HS-5 (cell line): Measurements from ENCODE around the gene C17orf78.
"Not testable (repeated sequence)": the region's sequence is repeated elsewhere in the genome, so short reads cannot be mapped to it uniquely, and the experiment has no call there.

Experiments used
- DNase-seq: peaks from one replicate; pipeline ENCODE4 v3.0.0-alpha.2; 2012; ENCODE audit warnings: low read depth

Gene C17orf78

DNA sequence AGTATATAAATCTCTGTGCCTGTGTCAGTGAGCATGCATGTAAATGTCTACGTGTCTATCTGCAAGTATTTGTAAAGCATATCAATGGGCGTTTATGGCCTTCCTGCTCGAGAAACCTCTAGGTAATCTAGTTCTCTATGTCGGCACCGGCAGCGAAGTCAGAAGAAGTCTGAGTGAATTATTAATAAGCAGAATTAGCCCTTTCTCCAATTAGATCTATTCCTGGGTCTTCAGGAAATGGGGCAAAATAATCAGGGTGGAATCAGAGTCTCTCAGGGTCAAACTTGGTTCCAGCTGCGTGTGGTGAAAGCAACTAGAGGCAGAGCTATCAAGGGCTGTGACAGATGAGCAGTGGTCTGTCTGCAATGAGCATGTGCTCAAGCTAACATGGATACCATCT, at the start of gene C17orf78:
C17orf78 (plus strand) TSS at position 280 of the 400 bp plus-strand sequence; CDS start at position 388, 108 bp downstream.
- no peak for DNase-seq

- peak; percentile 48 for DNase-seq
These were observed 48.3 kb upstream of the C17orf78 start for GRCh38 chr17:37327341-37328090.

GRCh38 chr17:37338847-37339246, 36.9 kb upstream of the C17orf78 start:
- no peak for DNase-seq

GRCh38 chr17:37339321-37339720, 36.5 kb upstream of the C17orf78 start:
- DNase-seq: no peak

DNA sequence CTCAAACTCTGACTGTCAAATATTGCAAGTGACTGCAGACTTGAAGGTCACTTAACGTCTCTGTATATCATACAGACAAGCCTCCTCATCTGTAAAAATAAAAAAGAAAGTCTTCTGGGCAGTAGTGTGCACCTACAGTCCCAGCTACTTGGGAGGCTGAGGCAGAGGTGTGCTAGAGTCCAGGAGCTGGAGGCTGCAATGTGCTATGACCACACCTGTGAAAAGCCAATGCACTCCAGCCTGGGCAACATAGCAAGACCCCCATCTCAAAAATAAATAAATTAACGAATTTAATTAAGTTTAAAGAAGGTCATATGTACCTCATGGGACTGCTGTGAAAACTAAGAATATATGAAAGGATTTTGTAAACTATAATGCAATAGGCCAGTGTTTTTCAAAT, 35.0 kb upstream of the C17orf78 start:
- DNase-seq: no peak

DNA sequence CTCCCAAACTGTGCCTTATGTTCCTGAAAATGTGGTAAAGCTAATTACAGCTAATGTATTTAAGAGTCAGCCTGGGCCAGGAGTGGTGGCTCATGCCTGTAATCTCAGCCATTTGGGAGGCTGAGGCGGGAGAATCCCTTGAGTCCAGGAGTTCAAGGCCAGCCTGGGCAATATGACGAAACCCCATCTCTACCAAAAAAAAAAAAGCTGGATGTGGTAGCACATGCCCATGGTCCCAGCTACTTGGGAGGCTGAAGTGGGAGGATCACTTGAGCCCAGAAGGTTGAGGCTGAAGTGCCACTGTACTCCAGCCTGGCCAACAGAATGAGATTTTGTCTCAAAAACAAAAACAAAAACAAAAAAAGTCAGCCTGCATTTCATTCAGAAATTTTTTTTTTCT, 33.2 kb upstream of the C17orf78 start:
- no peak for DNase-seq

DNA sequence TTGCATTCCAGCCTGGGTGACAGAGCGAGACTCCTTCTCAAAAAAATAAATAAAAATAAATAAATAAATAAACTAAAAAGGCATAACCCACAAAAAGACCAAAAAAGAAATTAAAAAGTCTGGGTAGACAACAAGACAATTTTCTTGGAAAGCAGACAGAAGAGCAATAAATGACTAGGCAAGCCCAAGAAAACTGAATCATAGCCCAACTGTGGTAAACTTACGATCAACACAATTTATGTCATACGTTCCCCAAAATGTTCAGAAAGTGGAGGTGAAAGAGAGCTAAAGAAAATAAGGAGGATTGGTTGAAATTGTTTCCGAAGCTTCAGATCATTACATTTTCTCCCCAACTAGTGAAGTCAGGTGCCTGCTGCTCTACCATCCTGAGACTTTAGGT, 31.3 kb upstream of the C17orf78 start:
- DNase-seq: no peak

DNA sequence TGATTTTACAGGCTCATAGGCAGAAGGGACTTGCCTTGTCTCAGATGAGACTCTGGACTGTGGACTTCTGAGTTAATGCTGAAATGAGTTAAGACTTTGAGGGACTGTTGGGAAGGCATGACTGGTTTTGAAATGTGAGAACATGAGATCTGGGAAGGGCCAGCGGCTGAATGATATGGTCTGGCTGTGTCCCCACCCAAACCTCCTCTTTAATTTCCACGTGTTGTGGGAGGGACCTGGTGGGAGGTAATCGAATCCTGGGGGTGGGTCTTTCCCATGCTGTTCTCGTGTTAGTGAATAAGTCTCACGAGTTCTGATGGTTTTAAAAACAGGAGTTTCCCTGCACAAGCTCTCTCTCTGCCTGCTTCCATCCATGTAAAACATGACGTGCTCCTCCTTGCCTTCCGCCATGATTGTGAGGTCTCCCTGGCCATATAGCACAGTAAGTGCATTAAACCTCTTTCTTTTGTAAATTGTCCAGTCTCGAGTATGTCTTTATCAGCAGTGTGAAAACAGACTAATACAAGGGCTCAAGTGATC, 28.9 kb upstream of the C17orf78 start:
- DNase-seq: not testable (repeated sequence)

DNA sequence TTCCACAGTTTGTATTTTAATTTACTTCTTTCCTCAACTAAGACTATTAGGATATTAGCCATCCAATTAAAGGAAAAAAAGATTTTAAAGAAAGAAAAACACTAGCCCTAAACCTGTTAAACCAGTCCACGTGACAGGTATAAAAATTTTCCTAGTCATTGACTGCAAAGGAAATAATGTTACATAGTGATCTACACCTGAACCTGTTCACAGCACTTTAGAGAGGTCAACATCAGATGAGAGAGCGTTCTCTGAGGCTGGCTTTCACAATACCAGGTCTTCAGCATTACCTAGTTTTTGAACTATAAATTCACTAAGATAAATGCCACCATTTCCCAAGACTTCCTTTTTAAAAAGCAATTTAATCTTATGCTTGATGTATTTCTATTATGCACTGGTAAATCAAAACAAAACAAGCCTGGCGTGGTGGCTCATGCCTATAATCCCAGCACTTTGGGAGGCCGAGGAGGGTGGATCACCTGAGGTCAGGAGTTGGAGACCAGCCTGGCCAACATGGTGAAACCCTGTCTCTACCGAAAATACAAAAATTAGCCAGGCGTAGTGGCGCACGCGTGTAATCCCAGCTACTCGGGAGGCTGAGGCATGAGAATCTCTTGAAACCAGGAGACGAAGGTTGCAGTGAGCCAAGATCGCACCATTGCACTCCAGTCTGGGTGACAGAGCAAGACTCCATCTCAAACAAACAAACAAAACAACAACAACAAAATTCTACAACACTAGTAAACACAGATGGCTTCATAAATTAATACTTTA, 18.8 kb upstream of the C17orf78 start:
- DNase-seq: not testable (repeated sequence)

GRCh38 chr17:37358098-37358829, 17.5 kb upstream of the C17orf78 start:
- no peak for DNase-seq

GRCh38 chr17:37358830-37359681, 16.7 kb upstream of the C17orf78 start:
- peak; percentile 61 for DNase-seq

DNA sequence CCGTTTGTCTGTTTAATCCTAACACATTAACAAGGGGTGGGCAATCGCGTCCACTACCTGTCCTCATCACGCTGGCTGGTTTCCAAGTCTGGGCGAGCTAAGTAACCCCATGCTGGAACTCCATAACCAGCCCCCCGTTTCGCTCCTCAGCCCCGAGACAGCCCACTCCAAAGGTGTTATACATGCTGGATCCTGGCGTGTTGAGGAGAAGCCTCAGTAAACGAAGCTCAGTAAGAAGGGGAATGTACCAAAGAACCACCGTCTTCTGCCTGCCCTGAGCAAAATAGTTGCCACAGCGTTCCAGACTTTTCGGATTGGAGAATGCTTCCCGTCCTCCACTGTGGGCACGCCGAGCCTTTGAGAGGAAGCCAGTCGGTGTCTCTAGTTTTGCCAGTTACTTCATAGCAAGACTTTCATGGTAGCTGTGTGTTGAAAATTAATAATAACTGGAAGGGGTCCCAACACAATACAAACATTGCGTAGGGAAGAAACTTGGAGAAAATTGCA, 16.1 kb upstream of the C17orf78 start:
- no peak for DNase-seq

DNA sequence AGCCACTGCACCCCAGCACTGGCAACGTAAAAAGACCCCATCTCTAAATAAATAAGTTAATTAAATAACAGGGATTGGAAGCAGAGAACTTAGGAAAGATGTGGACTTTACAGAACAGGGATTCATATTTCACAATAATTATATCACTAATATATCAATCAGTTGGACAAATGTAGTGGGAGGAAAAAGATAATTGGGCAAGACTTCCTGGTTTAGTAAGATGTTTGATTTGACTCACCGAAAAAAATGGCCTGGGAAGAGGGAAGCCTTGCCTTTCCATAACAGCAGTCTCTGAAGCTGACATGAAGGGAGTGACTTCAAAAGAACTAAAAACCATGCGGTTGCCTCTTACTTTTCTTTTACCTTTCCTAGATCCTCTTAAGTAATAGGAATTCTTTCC, 15.2 kb upstream of the C17orf78 start:
- peak; percentile 26 for DNase-seq

- no peak for DNase-seq
These were observed 14.2 kb upstream of the C17orf78 start for GRCh38 chr17:37361543-37361942.

DNA sequence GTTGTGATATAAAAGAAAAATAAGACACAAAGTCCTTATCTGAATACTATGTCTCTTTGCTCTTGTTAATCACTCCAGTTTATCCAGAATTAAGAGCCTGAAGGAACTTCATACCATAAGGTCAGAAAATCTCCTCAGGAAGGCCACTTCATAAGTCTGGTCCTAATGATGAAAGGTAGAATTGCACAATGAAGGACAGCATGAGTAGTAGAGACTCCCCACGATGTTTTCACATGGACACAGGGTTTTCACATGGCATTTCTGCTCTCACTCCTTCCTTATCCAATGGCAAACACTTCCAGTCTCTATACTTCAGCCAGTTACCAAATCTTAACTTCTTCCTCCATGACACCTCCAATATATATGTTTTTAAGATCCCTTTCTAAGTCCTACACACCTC, 10.2 kb upstream of the C17orf78 start:
- no peak for DNase-seq

- DNase-seq: no peak
These were observed 7.2 kb upstream of the C17orf78 start for GRCh38 chr17:37368577-37368976.

DNA sequence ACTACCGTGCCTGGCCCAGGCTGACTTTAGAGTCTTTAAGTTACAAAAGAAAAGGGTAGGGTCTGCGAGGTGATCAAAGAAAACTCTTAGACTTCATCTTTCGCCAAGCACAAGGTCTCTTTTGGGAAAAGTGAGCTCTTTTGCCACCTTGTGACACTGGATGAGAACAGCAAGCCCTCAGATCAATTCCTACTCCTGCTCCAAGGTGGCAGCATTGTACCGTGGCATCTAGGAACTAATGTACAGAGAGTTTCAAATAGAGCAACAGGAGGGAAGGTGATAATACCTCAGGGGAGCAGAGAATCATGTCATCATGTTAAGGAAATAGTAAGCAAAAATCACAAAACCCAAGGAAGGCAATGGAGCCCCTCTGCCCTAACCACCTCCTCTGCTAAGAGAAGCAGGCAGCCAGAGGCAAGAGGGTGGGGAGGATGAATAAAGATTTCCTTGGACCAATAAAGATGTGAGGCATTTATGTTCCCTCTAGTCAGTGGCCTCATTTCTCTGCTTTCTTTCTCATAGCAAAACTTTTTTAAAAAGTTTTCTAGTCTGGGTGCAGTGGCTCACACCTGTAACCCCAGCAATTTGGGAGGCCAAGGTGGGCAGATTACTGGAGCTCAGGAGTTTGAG, 2.1 kb upstream of the C17orf78 start:
- DNase-seq: peak; percentile 60

GRCh38 chr17:37382056-37382455, 6.3 kb downstream of the C17orf78 start:
- DNase-seq: no peak

DNA sequence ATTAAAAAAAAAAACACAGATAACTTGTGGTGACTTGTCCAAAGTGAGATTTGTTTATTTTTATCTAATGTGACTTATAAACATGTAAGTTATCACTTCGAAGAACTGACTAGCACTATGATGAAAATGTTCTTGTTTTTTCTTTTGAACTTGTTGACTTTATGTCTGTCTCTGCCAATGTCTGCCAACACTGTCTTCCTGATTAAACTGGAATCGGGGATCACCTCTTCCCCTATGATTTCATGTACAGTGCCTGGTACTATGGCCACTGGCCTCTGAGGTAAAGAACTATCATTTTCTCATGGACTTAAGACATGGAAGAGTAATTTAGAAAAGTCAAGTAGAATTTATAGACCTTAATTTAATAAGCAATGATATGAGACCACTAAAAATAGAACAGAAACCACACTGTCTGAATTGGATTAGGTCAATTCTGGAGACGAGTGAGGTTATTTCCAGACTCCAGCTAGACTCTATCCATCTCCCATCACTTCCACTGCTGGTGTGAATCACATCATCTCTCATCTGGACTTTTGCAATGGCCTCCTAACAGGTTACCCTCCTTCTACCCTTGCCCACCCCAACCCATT, 8.9 kb downstream of the C17orf78 start:
- DNase-seq: no peak

DNA sequence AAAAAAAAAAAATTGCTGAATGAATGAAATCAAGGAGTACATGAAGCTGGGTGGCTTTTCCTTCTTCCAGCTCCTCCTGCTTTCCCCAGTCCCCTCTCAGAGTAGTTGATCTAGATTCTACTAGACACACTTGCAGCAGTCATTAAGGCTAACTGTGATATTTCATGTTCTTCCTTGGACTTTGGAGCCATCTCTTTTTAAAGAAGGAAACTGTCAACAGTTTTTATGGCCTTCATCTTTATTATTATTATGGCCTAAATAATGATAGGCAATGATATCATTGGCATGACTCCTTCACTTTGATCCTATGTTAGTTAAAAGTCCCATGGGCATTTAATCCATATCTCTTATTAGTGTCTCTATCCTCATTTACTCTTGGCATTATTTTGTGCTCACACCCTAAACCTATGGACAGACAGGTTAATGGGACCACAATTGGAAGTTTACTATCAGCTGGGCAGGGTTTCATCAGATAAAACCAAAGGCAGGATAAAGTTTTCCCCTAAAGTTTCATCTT, 9.7 kb downstream of the C17orf78 start:
- no peak for DNase-seq
